Measurements from ENCODE around the gene CYP4A22.
"Not testable (repeated sequence)": the region's sequence is repeated elsewhere in the genome, so short reads cannot be mapped to it uniquely, and the experiment has no call there.

The CYP4A22 gene

GRCh38 chr1:47137198-47137597, at the start of gene CYP4A22:
Gene CYP4A22 (plus strand): TSS chr1:47137441. CDS start chr1:47137486, 45 bp downstream.
- in situ Hi-C loops (cut with HindIII; ENCODE audit: low sequenced_read_pairs), result no loop called here

DNA sequence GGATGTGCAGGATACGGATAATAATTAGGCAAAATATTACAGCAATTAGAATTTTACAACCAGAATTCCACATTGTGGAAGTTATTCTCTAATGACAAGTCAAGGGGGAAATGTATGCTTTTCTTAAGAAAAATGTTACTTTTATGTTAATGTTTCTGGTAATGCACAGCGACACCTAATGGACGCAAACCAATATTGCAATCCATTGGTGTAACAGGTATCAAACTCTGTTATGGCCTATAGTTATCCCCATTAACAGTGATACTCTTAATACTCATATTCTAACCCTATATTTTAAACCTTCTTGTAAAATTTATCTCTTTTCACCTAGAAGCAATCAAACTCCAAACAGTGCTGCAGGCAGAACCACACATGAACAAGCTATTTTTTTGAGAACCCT, 47.9 kb upstream of the CYP4A22 start:
- in situ Hi-C loops (cut with HindIII; ENCODE audit: low sequenced_read_pairs), result not testable (repeated sequence)

DNA sequence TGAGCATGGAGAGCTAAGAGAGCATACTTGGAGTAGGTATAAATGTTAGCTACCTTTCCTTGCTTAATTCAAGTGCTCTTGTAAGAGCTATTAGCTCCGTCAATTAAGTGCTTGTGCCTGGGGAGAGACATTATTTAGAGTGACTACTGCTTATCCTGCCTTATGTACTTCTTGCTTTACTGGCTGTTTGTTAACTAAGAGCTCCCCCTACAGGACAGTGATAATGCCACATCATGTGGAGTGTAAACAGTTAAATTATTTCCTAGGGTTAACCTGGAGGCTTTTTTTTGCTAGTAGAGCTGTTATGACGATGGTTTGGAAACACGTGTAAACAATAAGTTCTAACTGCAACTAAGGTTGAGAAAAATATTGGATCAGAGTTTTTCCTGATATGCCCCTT, 45.8 kb upstream of the CYP4A22 start:
- in situ Hi-C loops (cut with HindIII; ENCODE audit: low sequenced_read_pairs), result not testable (repeated sequence)

DNA sequence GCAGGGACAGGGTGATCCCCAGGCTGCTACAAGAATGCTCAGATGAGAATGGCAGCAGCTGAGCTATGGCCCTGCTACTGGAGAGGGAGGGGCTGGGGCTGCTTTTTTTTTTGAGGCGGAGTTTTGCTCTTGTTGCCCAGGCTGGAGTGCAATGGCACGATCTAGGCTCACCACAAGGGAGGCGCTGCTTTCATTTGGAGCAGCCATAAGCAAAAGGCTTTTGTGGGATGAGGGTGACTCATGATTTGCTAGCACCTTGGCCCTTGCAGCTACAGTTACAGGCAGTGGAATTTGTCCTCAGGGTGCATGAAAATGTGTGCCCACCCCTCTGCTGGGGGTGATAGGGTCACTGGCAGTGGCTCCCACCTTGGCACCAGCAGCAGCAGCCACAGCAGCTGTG, 32.4 kb upstream of the CYP4A22 start:
- in situ Hi-C loops (cut with HindIII; ENCODE audit: low sequenced_read_pairs), result no loop called here

DNA sequence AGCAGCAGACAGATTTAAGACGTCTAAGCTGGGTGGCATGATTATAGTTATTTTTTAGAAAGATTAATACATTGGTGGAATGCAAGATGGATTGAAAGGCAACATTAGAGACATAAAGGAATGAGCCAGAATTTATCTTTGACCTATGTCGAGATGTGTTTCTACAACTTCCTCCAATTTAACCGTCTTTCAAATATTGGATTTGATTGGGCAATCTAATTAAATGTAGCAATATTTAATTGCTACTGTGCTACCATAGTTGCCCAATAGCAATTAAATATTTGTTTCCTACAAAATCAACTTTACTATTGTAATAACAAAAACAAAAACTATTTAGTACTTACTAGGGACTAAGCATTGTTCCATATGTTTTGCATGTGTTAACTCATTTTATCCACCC, 30.4 kb upstream of the CYP4A22 start:
- in situ Hi-C loops (cut with HindIII; ENCODE audit: low sequenced_read_pairs), result no loop called here

- in situ Hi-C loops (cut with HindIII; ENCODE audit: low sequenced_read_pairs), result not testable (repeated sequence)
These were observed 29.2 kb upstream of the CYP4A22 start for GRCh38 chr1:47107851-47108574.

GRCh38 chr1:47109482-47109881, 27.8 kb upstream of the CYP4A22 start:
- in situ Hi-C loops (cut with HindIII; ENCODE audit: low sequenced_read_pairs), result not testable (repeated sequence)

GRCh38 chr1:47113178-47113577, 24.1 kb upstream of the CYP4A22 start:
- in situ Hi-C loops (cut with HindIII; ENCODE audit: low sequenced_read_pairs), result no loop called here

DNA sequence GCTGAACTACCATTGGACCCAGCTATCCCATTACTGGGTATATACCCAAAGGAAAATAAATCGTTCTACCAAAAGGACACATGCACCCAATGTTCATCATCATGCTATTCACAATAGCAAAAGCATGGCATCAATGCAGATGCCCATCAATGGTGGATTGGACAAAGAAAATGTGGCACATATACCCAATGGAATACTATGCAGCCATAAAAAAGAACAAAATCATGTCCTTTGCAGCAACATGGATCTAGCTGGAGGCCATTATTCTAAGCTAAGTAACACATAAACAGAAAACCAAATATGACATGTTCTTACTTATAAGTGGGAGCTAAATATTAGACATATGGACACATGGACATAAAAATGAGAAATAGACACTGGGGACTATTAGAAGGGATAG, 16.2 kb upstream of the CYP4A22 start:
- in situ Hi-C loops (cut with HindIII; ENCODE audit: low sequenced_read_pairs), result not testable (repeated sequence)

DNA sequence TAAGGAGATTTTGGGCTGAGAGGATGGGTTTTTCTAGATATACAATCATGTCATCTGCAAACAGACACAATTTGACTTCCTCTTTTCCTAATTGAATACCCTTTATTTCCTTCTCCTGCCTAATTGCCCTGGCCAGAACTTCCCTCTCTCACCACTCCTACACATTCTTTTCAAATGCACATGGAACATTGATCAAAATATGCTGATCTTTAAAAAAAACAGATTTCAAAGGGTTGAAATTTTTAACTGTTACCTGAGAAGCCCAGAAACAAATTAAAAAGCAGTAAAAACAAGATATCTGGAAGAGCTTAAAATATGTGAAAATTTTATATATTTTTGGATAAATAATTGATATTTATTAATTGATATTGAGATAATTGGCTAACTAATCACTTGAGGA, 12.4 kb upstream of the CYP4A22 start:
- in situ Hi-C loops (cut with HindIII; ENCODE audit: low sequenced_read_pairs), result not testable (repeated sequence)

DNA sequence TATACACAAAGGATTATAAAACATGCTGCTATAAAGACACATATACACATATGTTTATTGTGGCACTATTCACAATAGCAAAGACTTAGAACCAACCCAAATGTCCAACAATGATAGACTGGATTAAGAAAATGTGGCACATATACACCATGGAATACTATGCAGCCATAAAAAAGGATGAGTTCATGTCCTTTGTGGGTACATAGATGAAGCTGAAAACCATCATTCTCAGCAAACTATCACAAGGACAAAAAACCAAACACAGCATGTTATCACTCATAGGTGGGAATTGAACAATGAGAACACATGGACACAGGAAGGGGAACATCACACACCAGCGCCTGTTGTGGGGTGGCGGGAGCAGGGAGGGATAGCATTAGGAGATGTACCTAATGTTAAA, 10.2 kb upstream of the CYP4A22 start:
- in situ Hi-C loops (cut with HindIII; ENCODE audit: low sequenced_read_pairs), result not testable (repeated sequence)

DNA sequence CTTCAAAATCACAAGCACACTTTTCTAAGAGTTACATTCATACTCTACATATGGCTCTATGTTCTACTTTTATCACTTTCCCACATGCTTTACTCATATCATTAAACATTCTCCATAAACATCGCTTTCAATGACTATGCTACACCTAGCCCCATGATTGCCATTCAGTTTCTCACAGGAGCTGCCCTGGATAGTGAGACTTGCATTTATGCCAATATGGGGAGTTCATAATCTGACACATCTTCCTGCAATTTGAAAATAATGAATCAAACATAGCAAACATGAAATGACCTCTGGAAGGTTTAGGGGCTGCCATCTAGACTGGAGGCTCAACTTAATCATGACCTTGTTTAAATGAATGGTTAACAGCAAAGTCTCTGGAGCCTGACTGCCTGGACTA, 9.0 kb upstream of the CYP4A22 start:
- in situ Hi-C loops (cut with HindIII; ENCODE audit: low sequenced_read_pairs), result no loop called here

GRCh38 chr1:47128854-47129253, 8.4 kb upstream of the CYP4A22 start:
- in situ Hi-C loops (cut with HindIII; ENCODE audit: low sequenced_read_pairs), result not testable (repeated sequence)

DNA sequence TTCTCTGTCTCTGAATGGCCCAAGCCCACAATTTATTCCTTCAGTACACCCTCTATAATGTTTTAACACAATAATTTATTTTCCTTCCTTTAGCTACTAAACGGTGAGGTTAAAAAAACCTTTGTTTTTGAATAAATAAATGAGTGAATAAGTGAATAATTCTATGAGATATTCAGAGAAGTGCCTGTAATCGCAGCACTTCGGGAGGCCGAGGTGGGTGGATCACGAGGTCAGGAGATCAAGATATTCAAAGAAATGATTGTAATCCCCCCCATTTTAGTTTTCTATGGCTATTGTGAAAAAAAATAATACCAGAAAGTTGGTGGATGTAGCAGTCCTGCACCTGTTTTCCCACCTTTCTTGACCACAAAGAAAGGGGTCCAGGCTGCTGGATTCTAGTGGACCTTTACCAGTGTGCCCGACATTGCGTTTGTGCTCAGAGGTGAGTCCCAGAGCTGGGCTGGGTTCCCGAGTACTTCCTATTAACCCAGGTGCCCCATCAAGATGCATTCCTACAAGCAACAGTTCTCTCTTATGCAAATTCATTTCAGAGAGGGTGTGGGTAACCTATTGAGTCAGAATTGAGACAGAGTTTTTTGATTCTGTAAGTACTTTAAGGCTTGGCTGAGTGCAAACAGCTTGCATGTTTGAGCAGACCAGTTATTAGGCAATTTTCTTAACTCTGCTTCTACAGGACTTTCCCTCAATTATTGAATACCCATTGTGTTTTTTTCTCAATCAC, 7.6 kb upstream of the CYP4A22 start:
- in situ Hi-C loops (cut with HindIII; ENCODE audit: low sequenced_read_pairs), result not testable (repeated sequence)

GRCh38 chr1:47132665-47133064, 4.6 kb upstream of the CYP4A22 start:
- in situ Hi-C loops (cut with HindIII; ENCODE audit: low sequenced_read_pairs), result not testable (repeated sequence)

GRCh38 chr1:47137925-47138615, 829 bp downstream of the CYP4A22 start:
- in situ Hi-C loops (cut with HindIII; ENCODE audit: low sequenced_read_pairs), result no loop called here

DNA sequence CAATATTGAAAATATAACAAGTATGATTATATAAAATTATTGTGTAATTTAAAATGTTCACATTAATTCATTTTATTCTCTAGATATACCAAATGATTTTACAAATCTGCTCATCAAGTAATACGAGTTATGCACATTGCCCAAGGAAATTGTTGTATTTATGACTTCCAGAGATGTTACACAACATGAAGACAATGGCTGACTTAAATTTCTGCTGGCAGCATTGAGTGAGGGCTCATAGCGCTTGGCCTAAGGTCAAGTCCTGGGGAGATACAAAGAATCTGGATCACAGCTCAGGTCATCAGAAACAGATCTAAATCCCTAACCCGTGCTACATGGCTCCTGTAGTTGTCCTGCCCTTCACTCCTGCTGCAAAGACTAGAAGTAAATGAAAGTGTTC, 3.1 kb downstream of the CYP4A22 start:
- in situ Hi-C loops (cut with HindIII; ENCODE audit: low sequenced_read_pairs), result not testable (repeated sequence)

DNA sequence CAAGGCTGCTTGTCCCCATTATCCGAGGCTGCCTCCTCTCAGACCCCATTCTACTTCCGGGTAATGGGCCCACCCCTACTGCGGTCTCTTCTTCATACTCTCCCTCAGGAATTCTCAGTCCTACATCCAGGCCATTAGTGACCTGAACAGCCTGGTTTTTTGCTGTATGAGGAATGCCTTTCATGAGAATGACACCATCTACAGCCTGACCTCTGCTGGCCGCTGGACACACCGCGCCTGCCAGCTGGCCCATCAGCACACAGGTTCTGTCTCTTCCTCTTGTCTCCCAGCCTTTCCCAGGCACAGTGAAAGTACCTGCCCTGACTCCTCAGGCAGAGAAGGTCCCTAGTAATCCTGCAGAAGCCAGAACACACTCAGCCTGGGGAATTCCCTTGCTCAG, 6.4 kb downstream of the CYP4A22 start:
- in situ Hi-C loops (cut with HindIII; ENCODE audit: low sequenced_read_pairs), result not testable (repeated sequence)

GRCh38 chr1:47146495-47146894, 9.3 kb downstream of the CYP4A22 start:
- in situ Hi-C loops (cut with HindIII; ENCODE audit: low sequenced_read_pairs), result not testable (repeated sequence)

DNA sequence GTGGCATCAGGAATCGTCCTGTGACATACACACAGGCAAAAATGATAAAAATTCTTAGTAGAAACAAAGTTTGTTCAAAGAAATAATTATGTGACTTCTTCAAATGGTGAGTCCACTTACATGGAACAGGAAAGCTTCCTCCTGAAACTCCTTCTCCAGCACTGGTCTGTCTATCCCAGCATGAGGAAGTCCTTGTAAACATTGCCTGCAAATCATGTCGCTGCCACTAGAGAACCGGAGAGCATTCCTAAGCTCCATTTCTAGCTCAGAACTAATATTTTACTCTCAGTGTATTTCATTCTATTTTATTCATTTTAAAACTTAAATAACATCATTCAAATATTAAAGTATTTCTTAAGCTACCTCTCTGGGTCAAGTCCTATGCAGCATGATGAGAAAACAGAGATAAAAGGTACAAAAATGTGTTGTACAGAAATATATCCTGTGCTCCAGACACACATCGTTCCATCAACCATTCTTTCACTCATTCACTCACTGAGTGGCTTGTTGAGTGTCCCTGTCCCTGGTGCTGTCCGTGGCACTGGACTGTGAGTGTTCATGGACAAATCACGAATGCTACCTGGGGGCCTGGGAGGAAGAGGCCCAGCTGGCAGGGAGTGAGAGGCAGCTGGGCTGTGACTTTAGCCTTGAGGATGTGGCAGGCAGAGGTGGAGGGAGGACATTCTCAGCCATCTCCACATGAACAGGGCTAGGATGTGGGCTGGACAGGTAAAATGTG, 10.0 kb downstream of the CYP4A22 start:
- in situ Hi-C loops (cut with HindIII; ENCODE audit: low sequenced_read_pairs), result no loop called here

- in situ Hi-C loops (cut with HindIII; ENCODE audit: low sequenced_read_pairs), result not testable (repeated sequence)
These were observed 11.9 kb downstream of the CYP4A22 start for GRCh38 chr1:47149162-47149561.

Measured in DLD1 (cell line).